Glutamatergic neuron (in vitro differentiated cells): ENCODE results near the gene NDN. TPM values are rescaled to one million over a fixed set of nuclear protein-coding genes. Genes with fewer than 3 reads are reported as not detected.

Source experiments
- DNase-seq: peaks from one replicate; pipeline ENCODE4 v3.0.0; 2022
- H3K27ac Mint-ChIP-seq: one replicate; pipeline ENCODE4 v1.8.0; 2020; ENCODE audit warnings: mild to moderate bottlenecking, mixed read lengths, inconsistent platforms; ENCODE audit not compliant: unreplicated experiment
- H3K27me3 Mint-ChIP-seq: one replicate; pipeline ENCODE4 v1.8.0; 2020; ENCODE audit warnings: mild to moderate bottlenecking, moderate library complexity, mixed read lengths, inconsistent platforms; ENCODE audit not compliant: unreplicated experiment
- H3K36me3 Mint-ChIP-seq: one replicate; pipeline ENCODE4 v1.8.0; 2020; ENCODE audit warnings: mild to moderate bottlenecking, mixed read lengths, inconsistent platforms; ENCODE audit not compliant: unreplicated experiment
- H3K4me1 Mint-ChIP-seq: one replicate; pipeline ENCODE4 v1.8.0; 2020; ENCODE audit warnings: mild to moderate bottlenecking, low read depth, mixed read lengths, inconsistent platforms; ENCODE audit not compliant: unreplicated experiment
- H3K4me3 Mint-ChIP-seq: one replicate; pipeline ENCODE4 v1.8.0; 2020; ENCODE audit warnings: mild to moderate bottlenecking, mixed read lengths, inconsistent platforms; ENCODE audit not compliant: unreplicated experiment
- H3K9me3 Mint-ChIP-seq: one replicate; pipeline ENCODE4 v1.8.0; 2020; ENCODE audit warnings: mild to moderate bottlenecking, moderate library complexity, mixed read lengths, inconsistent platforms; ENCODE audit not compliant: unreplicated experiment
- CTCF ChIP-seq: fragments of 200-600 bp; sonication (generic); IDR thresholded peaks from one replicate; pipeline ENCODE4 v1.5.0; 2021; ENCODE audit not compliant: partially characterized antibody, unreplicated experiment
- total RNA-seq: library from RNA; stranded (reverse); fragmentation: NEBNext Ultra II Directional; extraction: Animal tissue kit (Norgen Biotek cat#: 25700); gene quantifications from one replicate; pipeline ENCODE4 v1.2.1, GENCODE V29; 2021; ENCODE audit not compliant: unreplicated experiment

NDN gene
- total RNA-seq, 1 donor from 2014 or later, result 115 TPM

DNA sequence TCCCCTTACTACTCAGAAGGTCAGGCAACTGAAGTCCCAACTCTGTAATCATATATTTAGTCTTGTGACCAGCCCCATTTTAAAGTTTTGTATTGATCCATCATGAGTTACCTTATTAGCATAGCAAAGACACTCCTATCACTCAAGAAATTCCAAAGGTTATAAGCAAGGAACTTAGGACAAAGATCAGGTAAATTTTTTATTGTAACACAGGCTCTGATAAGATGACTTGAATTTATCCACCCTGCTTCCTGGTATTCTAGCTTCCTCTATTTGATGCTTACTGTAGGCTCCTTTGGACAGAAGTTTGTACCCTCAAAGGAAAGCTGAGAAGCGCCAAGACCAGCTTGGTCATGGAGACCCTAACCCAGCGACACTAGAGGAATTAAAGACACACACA, 8.2 kb upstream of the NDN start:
- H3K4me1 Mint-ChIP-seq, result peaks cover 4% of the 10 kb centered on the region
- H3K4me3 Mint-ChIP-seq, result no peak overlapping the region
- H3K36me3 Mint-ChIP-seq, result peaks cover 7% of the 10 kb centered on the region
- peaks cover 2% of the 10 kb centered on the region for H3K27me3 Mint-ChIP-seq
- no peaks in the 10 kb centered on the region for H3K9me3 Mint-ChIP-seq
- no peak overlapping the region for H3K27ac Mint-ChIP-seq
- DNase-seq, result no peak
- no peak for TF ChIP-seq CTCF

GRCh38 chr15:23694592-23694991, 7.5 kb upstream of the NDN start:
- no peak overlapping the region for H3K4me3 Mint-ChIP-seq
- no peak overlapping the region for H3K27ac Mint-ChIP-seq
- H3K27me3 Mint-ChIP-seq, result peaks cover 2% of the 10 kb centered on the region
- H3K9me3 Mint-ChIP-seq, result no peaks in the 10 kb centered on the region
- peaks cover 10% of the 10 kb centered on the region for H3K4me1 Mint-ChIP-seq
- DNase-seq, result no peak
- TF ChIP-seq CTCF, result no peak
- peaks cover 7% of the 10 kb centered on the region for H3K36me3 Mint-ChIP-seq

DNA sequence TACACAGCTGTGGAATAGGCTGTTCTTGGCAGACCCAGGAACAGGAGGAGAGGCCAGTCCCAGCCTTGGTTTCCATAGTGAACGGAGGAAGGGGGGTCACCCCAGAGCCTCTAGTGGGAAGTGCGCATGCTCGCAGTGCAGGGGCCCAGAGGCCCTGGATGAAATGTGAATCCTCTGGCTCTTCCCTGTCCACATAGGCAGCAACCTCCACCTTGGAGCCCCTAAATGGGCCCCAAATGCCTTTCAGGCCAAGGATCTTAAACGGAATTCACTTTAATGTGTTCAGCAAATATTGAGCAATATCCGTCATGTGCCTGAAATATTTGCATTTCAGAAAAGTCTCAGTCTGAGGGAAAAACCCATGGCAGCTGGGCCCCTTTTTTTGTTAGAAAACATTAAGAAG, 3.3 kb upstream of the NDN start:
- H3K27me3 Mint-ChIP-seq, result peaks cover 10% of the 10 kb centered on the region
- no peak overlapping the region for H3K4me3 Mint-ChIP-seq
- DNase-seq, result peak; percentile 57
- no peak for TF ChIP-seq CTCF
- H3K4me1 Mint-ChIP-seq, result peaks cover 11% of the 10 kb centered on the region
- no peak overlapping the region for H3K27ac Mint-ChIP-seq
- H3K9me3 Mint-ChIP-seq, result peaks cover 2% of the 10 kb centered on the region
- peaks cover 7% of the 10 kb centered on the region for H3K36me3 Mint-ChIP-seq

- no peak overlapping the region for H3K4me3 Mint-ChIP-seq
- peaks cover 11% of the 10 kb centered on the region for H3K4me1 Mint-ChIP-seq
- TF ChIP-seq CTCF, result no peak
- peaks cover 3% of the 10 kb centered on the region for H3K36me3 Mint-ChIP-seq
- H3K27ac Mint-ChIP-seq, result no peak overlapping the region
- H3K9me3 Mint-ChIP-seq, result peaks cover 2% of the 10 kb centered on the region
- no peak for DNase-seq
- peaks cover 10% of the 10 kb centered on the region for H3K27me3 Mint-ChIP-seq
These were observed 2.9 kb upstream of the NDN start for GRCh38 chr15:23690015-23690414.

- Mint-ChIP-seq H3K27ac (peak overlapping the region; percentile 70), H3K36me3 (no peaks in the 10 kb centered on the region), H3K9me3 (peaks cover 2% of the 10 kb centered on the region), H3K27me3 (peaks cover 12% of the 10 kb centered on the region), H3K4me1 (peaks cover 11% of the 10 kb centered on the region), H3K4me3 (peak overlapping the region; percentile 85)
- no peak for TF ChIP-seq CTCF
- DNase-seq, result peak; percentile 36
These were observed 501 bp downstream of the NDN start for GRCh38 chr15:23686466-23687142.
